Cardiac muscle cell (in vitro differentiated cells and primary cell): ENCODE results near the gene ZNFX1. TPM values are rescaled to one million over a fixed set of nuclear protein-coding genes. Genes with fewer than 3 reads are reported as not detected.

Experiments used
- DNase-seq, 2 donors: peaks; one replicate each; pipeline versions ENCODE4 v3.0.0 to v3.0.0-alpha.2; 2010 to 2017; ENCODE audit warnings: low read depth in 1 of 2, low spot score in 1 of 2
- H3K27ac ChIP-seq: fragments of 200-600 bp; sonication (generic); 2 replicates; pipeline ENCODE4 v1.5.1; 2016
- H3K27me3 ChIP-seq: fragments of 200-600 bp; sonication (generic); 2 replicates; pipeline ENCODE4 v1.6.0; 2016; ENCODE audit warnings: control low read depth
- H3K36me3 ChIP-seq: fragments of 200-600 bp; sonication (generic); 2 replicates; pipeline ENCODE4 v1.5.1; 2016; ENCODE audit warnings: control low read depth
- H3K4me1 ChIP-seq: fragments of 200-600 bp; sonication (generic); 2 replicates; pipeline ENCODE4 v1.8.1; 2017; ENCODE audit warnings: low read depth, mild to moderate bottlenecking, mixed run types
- H3K4me3 ChIP-seq: fragments of 200-600 bp; sonication (generic); 2 replicates; pipeline ENCODE4 v1.5.1; 2016; ENCODE audit warnings: mild to moderate bottlenecking
- H3K9me3 ChIP-seq: fragments of 200-600 bp; sonication (generic); 2 replicates; pipeline ENCODE4 v1.5.1; 2017; ENCODE audit warnings: low read depth, mild to moderate bottlenecking, control low read depth
- polyA plus RNA-seq: library from polyadenylated mRNA; unstranded; fragments of >200 nt; fragmentation: Nextera tagmentation; extraction: Ambion mirVana; gene quantifications from 2 replicates; pipeline ENCODE4 v1.2.1, GENCODE V29; 2016
- total RNA-seq: library from RNA; depleted of rRNA; stranded (reverse); fragments of >200 nt; gene quantifications from 2 replicates; pipeline ENCODE4 v1.2.3, GENCODE V29; 2016
- TF ChIP-seq, protein P1 (sequence below): IDR thresholded peaks from 2 replicates; pipeline ENCODE4 v1.5.1; 2012; ENCODE audit warnings: low read depth, mild to moderate bottlenecking, low read length

Gene ZNFX1
- total and polyA plus RNA-seq, 2 experiments from 2014 or later = 5.0 to 8.2 TPM

DNA sequence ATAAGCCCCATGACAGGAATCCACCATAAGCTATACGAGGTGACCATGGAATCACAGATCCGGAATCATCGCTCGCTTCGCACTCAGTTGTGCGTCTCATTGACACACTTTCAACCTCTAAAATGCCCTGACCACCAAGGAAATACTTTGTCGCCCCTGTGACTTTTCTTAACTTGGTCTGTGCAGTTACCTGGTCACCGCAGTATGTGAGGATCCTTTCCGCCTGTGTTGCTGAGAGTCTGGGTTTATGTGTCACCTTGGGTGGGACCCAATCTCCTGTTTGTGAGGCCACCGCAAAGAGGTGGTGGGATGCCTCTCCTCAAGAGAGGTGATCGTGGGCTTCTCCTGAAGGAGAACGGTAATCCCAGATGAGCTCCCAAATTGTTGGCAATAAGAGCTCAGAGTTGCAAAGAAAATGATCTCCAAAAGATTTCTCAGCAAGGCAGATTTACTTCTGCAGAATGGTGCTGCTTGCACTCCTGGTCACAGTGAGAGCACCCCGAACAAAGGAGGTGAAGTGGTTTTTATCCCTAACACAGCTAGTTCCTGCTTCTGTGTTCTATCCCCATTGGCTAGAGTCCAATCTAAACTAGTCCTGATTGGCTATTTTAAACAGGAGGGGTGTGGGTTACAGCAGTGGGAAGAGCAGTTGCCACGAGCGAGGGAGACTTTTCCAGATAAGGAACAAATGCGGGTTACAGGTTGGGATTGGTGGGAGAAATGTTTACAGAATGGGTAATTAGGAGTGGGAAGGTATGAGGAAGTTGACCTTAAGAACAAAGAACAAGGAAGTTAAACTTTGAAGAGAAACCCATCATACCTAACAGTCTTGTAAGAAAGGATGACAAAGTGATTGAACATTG is 9.1 kb upstream of the ZNFX1 start:
- Histone ChIP-seq H3K27ac (peak overlapping the region; percentile 30), H3K9me3 (no peaks in the 10 kb centered on the region), H3K4me3 (no peak overlapping the region), H3K36me3 (peaks cover 85% of the 10 kb centered on the region), H3K27me3 (no peaks in the 10 kb centered on the region), H3K4me1 (no peaks in the 10 kb centered on the region)
- TF ChIP-seq, protein P1, sequence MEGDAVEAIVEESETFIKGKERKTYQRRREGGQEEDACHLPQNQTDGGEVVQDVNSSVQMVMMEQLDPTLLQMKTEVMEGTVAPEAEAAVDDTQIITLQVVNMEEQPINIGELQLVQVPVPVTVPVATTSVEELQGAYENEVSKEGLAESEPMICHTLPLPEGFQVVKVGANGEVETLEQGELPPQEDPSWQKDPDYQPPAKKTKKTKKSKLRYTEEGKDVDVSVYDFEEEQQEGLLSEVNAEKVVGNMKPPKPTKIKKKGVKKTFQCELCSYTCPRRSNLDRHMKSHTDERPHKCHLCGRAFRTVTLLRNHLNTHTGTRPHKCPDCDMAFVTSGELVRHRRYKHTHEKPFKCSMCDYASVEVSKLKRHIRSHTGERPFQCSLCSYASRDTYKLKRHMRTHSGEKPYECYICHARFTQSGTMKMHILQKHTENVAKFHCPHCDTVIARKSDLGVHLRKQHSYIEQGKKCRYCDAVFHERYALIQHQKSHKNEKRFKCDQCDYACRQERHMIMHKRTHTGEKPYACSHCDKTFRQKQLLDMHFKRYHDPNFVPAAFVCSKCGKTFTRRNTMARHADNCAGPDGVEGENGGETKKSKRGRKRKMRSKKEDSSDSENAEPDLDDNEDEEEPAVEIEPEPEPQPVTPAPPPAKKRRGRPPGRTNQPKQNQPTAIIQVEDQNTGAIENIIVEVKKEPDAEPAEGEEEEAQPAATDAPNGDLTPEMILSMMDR = no peak
- no peak for DNase-seq

DNA sequence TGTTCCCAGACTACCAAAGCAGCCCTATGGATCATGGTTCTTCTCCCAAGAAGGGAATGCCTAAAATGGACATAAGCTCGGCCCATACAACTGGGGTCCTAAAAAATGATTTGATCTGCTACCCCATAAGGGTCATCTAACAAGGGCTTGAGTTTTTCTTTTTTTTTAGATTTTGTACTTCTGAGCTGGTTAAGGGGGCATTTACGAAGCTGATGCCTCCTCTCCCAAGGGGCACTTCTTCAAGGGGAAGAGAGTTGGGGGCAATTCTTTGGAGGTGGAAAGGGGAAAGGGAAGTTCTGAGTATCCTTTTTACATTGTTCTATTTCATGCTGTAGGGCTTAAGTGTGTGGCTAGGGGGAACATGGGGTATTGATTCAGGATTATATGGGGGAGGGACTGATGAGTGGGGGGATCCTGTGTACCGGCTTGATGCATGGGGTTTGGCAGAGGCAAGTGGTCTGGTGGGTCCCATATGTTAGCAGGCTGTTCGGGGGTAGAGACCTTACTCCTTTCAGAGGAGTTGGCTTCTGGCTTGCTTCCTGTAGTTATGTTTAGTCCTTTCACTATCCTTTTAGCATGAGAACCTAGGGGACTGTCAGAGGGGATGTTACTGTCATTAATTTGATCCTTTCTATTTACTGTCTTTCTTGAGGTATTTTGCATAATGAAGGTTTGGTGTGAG is 8.1 kb upstream of the ZNFX1 start:
- H3K36me3 ChIP-seq = peaks cover 90% of the 10 kb centered on the region
- H3K4me1 ChIP-seq = peaks cover 3% of the 10 kb centered on the region
- no peak overlapping the region for H3K4me3 ChIP-seq
- no peaks in the 10 kb centered on the region for H3K9me3 ChIP-seq
- DNase-seq = no peak
- peak overlapping the region; percentile 16 for H3K27ac ChIP-seq
- TF ChIP-seq, protein P1 = no peak
- H3K27me3 ChIP-seq = no peaks in the 10 kb centered on the region

DNA sequence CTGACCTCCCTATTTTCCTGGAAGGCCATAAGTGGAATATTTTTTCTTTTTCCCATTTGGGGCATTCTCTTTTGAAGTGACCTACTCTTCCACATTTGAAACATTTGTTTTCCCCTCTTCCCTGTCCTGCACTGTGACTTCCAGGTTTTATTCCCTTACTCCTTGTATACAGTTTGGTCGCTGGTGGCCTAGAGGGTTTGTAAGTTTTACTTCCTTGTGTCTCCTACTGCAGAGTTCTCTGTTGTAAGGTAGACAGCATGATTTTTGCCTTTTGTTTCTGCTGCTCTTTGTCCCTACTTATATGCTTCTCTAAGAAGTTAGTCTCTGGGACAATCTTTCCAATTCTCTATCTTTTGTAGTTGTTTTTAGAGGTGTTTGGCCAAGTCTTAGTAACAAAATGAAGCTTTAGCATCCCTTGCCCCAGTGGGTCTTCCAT is 7.4 kb upstream of the ZNFX1 start:
- Histone ChIP-seq H3K27ac (no peak overlapping the region), H3K4me1 (peaks cover 10% of the 10 kb centered on the region), H3K36me3 (peaks cover 90% of the 10 kb centered on the region), H3K4me3 (no peak overlapping the region), H3K9me3 (no peaks in the 10 kb centered on the region), H3K27me3 (no peaks in the 10 kb centered on the region)
- TF ChIP-seq, protein P1 = no peak
- DNase-seq = no peak

DNA sequence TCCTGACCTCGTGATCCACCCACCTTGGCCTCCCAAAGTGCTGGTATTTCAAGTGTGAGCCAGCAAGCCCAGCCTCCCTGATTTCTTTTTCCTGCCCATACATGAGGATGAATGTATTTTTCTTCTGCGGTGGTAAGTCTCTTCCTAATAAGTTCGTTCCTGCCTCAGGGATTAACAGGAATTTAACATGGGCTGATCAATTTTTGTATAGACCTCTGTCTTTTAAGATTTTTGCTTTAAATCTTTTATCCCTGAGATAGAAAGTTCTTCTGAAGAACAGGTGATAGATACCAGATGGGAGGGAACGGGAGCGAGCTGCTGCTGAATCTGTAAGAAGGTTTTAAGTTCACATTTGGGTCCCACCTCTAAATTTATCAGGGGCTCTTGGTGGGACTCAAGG is 7.0 kb upstream of the ZNFX1 start:
- TF ChIP-seq, protein P1 = no peak
- Histone ChIP-seq H3K36me3 (peaks cover 93% of the 10 kb centered on the region), H3K4me1 (peaks cover 15% of the 10 kb centered on the region), H3K9me3 (no peaks in the 10 kb centered on the region), H3K27me3 (no peaks in the 10 kb centered on the region), H3K27ac (no peak overlapping the region), H3K4me3 (no peak overlapping the region)
- no peak for DNase-seq

DNA sequence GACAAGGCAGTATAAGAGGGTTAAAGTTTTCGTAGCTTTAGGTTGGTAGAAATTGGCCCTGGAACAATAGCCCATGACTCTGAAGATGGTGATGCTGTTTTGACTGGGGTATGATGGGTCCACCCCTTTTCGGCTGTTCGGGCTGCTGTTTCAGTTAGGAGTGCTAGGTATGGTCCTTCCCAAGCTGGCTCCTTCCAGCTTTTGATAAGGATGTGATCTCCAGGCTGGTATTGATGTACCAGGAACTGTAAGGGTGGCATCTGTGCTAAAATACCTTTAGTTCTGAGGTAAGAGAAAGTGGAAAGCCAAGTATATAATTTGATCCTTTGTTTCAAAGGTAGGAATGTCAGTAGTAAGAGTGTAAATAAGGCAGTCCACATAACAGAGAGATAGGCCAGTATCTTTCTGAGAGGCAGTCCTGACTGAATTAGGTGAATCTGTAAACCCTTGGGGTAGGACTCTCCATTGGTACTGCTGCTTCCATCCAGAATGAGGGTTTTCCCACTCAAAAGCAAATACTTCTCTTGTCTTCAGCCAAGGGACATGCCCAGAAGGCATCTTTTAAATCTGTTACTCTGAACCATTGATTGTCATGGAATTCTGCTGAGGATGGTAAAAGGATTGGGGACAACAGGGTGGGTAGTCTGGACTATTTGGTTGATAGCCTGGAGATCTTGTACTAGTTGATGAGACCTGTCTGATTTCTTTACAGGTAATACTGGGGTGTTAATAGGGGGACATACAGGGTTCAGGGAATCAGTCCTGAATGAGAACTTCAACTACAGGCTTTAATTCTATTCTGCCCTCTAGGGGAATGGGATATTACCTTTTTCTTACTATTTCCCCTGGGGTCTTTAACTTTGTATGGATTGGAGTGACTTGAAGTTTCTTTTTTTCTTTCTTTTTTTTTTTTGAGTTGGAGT is 6.1 kb upstream of the ZNFX1 start:
- Histone ChIP-seq H3K27ac (no peak overlapping the region), H3K36me3 (peaks cover 88% of the 10 kb centered on the region), H3K4me3 (no peak overlapping the region), H3K9me3 (no peaks in the 10 kb centered on the region), H3K4me1 (peaks cover 21% of the 10 kb centered on the region), H3K27me3 (no peaks in the 10 kb centered on the region)
- DNase-seq = no peak
- TF ChIP-seq, protein P1 = no peak
